IMR-90 (cell line): Measurements from ENCODE around the gene CNKSR3. TPM values are rescaled to one million over a fixed set of nuclear protein-coding genes. Genes with fewer than 3 reads are reported as not detected.

ENCODE experiments used
- ATAC-seq: fragments of 200-7000 bp; cut with Tn5 transposase; 2 replicates; pipeline ENCODE4 v1.9.1; 2020; ENCODE audit warnings: low read depth, mild to moderate bottlenecking, moderate library complexity
- BruUV-seq: library from RNA; stranded (reverse); fragments of 400-500 nt; replicated peaks from 2 replicates; lab custom pipeline; 2021; lab: Mats Ljungman, UMichigan
- CTCF ChIA-PET: fragments of 300-600 bp; formaldehyde crosslinking; extraction: SDS; loops from one replicate; lab custom pipeline; 2021; ENCODE audit warnings: antibody characterized with exemption; lab: Yijun Ruan, JAX
- POLR2A ChIA-PET: fragments of 300-600 bp; sonication (Branson Sonifier 250); formaldehyde crosslinking; loops from one replicate; lab custom pipeline; 2022; ENCODE audit warnings: antibody characterized with exemption; ENCODE audit not compliant: unreplicated experiment; lab: Charles Lee
- DNase-seq: peaks from one replicate; pipeline ENCODE4 v3.0.0; 2013
- H2AFZ ChIP-seq: replicated peaks from 2 replicates; pipeline ENCODE3; 2013; ENCODE audit warnings: low read length, mild to moderate bottlenecking; ENCODE audit not compliant: poor library complexity
- H2AK5ac ChIP-seq: 2 replicates; pipeline ENCODE4 v1.6.1; 2013; ENCODE audit warnings: low read depth, low read length, inconsistent platforms
- H2AK9ac ChIP-seq: replicated peaks from 2 replicates; pipeline ENCODE3; 2013; ENCODE audit warnings: mild to moderate bottlenecking, low read depth, low read length, moderate library complexity; ENCODE audit not compliant: poor library complexity
- H2BK120ac ChIP-seq: 2 replicates; pipeline ENCODE4 v1.6.1; 2013; ENCODE audit warnings: low read depth, low read length, inconsistent platforms
- H2BK15ac ChIP-seq: 3 replicates; pipeline ENCODE4 v1.6.1; 2013; ENCODE audit warnings: low read depth, low read length, inconsistent platforms
- H2BK20ac ChIP-seq: 2 replicates; pipeline ENCODE4 v1.6.1; 2013; ENCODE audit warnings: low read depth, mild to moderate bottlenecking, inconsistent platforms, low read length, moderate library complexity
- H2BK5ac ChIP-seq: 2 replicates; pipeline ENCODE4 v1.6.1; 2013; ENCODE audit warnings: mild to moderate bottlenecking, low read depth, low read length, inconsistent platforms; ENCODE audit not compliant: poor library complexity, severe bottlenecking
- H3K14ac ChIP-seq: replicated peaks from 2 replicates; pipeline ENCODE4 v1.6.1; 2013; ENCODE audit warnings: low read depth, low read length, inconsistent platforms
- H3K18ac ChIP-seq: 2 replicates; pipeline ENCODE4 v1.6.1; 2013; ENCODE audit warnings: low read depth, low read length, control low read depth
- H3K23ac ChIP-seq: 2 replicates; pipeline ENCODE4 v1.6.1; 2013; ENCODE audit warnings: low read depth, low read length, inconsistent platforms
- H3K27ac ChIP-seq: 2 replicates; pipeline ENCODE4 v1.5.1; 2013; ENCODE audit warnings: mild to moderate bottlenecking, control low read depth, low read length; ENCODE audit not compliant: insufficient read depth
- H3K27me3 ChIP-seq: 2 replicates; pipeline ENCODE4 v1.6.1; 2013; ENCODE audit warnings: low read length; ENCODE audit not compliant: control insufficient read depth, insufficient read depth
- H3K36me3 ChIP-seq: 2 replicates; pipeline ENCODE4 v1.6.1; 2013; ENCODE audit warnings: low read length, mixed read lengths; ENCODE audit not compliant: control insufficient read depth, insufficient read depth
- H3K4ac ChIP-seq: 2 replicates; pipeline ENCODE4 v1.6.1; 2013; ENCODE audit warnings: low read depth, low read length, inconsistent platforms
- H3K4me1 ChIP-seq: 2 replicates; pipeline ENCODE4 v1.6.1; 2013; ENCODE audit warnings: low read length, mixed read lengths; ENCODE audit not compliant: control insufficient read depth, insufficient read depth
- H3K4me2 ChIP-seq: 2 replicates; pipeline ENCODE4 v1.6.1; 2013; ENCODE audit warnings: low read depth, mild to moderate bottlenecking, control low read depth, low read length, moderate library complexity
- H3K4me3 ChIP-seq: 2 replicates; pipeline ENCODE4 v1.5.1; 2013; ENCODE audit warnings: low read depth, mild to moderate bottlenecking, control low read depth, low read length, moderate library complexity; ENCODE audit not compliant: insufficient read depth
- H3K56ac ChIP-seq: 2 replicates; pipeline ENCODE4 v1.6.1; 2013; ENCODE audit warnings: low read length, inconsistent platforms; ENCODE audit not compliant: insufficient read depth; ENCODE audit errors: extremely low read depth
- H3K79me1 ChIP-seq, 2 experiments: 2 replicates each; pipeline ENCODE4 v1.6.1; 2013; ENCODE audit warnings: low read length in 2 of 2, inconsistent platforms in 1 of 2, low read depth in 1 of 2
- H3K9ac ChIP-seq: 2 replicates; pipeline ENCODE4 v1.6.1; 2013; ENCODE audit warnings: low read depth, low read length, control low read depth
- H3K9me1 ChIP-seq: 2 replicates; pipeline ENCODE4 v1.6.1; 2013; ENCODE audit warnings: low read length, inconsistent platforms; ENCODE audit not compliant: insufficient read depth
- H3K9me3 ChIP-seq: 2 replicates; pipeline ENCODE4 v1.6.1; 2013; ENCODE audit warnings: low read length; ENCODE audit not compliant: control insufficient read depth, insufficient read depth
- H4K20me1 ChIP-seq: 2 replicates; pipeline ENCODE4 v1.6.1; 2013; ENCODE audit warnings: low read length, inconsistent platforms; ENCODE audit not compliant: insufficient read depth
- H4K5ac ChIP-seq: 2 replicates; pipeline ENCODE4 v1.6.1; 2013; ENCODE audit warnings: mild to moderate bottlenecking, low read depth, low read length, control low read depth
- H4K8ac ChIP-seq, 2 experiments: 2 replicates each; pipeline ENCODE4 v1.6.1; 2013; ENCODE audit warnings: low read depth in 2 of 2, low read length in 2 of 2, control low read depth in 1 of 2, inconsistent platforms in 1 of 2
- H4K91ac ChIP-seq: 2 replicates; pipeline ENCODE4 v1.6.1; 2013; ENCODE audit warnings: low read depth, low read length, inconsistent platforms; ENCODE audit not compliant: insufficient read depth
- BHLHE40 ChIP-seq: fragments of 150-350 bp; IDR thresholded peaks from 2 replicates; pipeline ENCODE4 v1.6.1; 2016; ENCODE audit warnings: mild to moderate bottlenecking, low read depth, low read length
- CEBPB ChIP-seq: IDR thresholded peaks from 2 replicates; pipeline ENCODE4 v1.6.1; 2012; ENCODE audit warnings: low read depth, low read length, improper control_type of control experiment
- CTCF ChIP-seq: conservative IDR thresholded peaks from 2 replicates; pipeline ENCODE4 v1.5.1; 2012; ENCODE audit warnings: mild to moderate bottlenecking, low read depth, low read length, improper control_type of control experiment
- ELK1 ChIP-seq: fragments of 150-350 bp; IDR thresholded peaks from 2 replicates; pipeline ENCODE4 v1.6.1; 2016; ENCODE audit warnings: low read depth, mild to moderate bottlenecking, low read length, moderate library complexity, borderline replicate concordance
- MAFK ChIP-seq: IDR thresholded peaks from 2 replicates; pipeline ENCODE4 v1.6.1; 2012; ENCODE audit warnings: low read depth, low read length, improper control_type of control experiment
- POLR2A ChIP-seq: IDR thresholded peaks from 2 replicates; pipeline ENCODE4 v1.6.1; 2012; ENCODE audit warnings: mild to moderate bottlenecking, low read depth, low read length
- RCOR1 ChIP-seq: IDR thresholded peaks from 2 replicates; pipeline ENCODE4 v1.6.1; 2012; ENCODE audit warnings: mild to moderate bottlenecking, low read length, improper control_type of control experiment; ENCODE audit not compliant: insufficient replicate concordance
- WGBS, 2 experiments: methylation state at CpG; one replicate each; pipeline versions ENCODE4 v1.1.5 to v1.1.7; 2013; ENCODE audit warnings: missing lambda C conversion rate in 2 of 2; ENCODE audit not compliant: insufficient read length in 1 of 2; ENCODE audit errors: extremely low coverage in 2 of 2; 5-methylcytosine and 5-hydroxymethylcytosine counted together
- dilution Hi-C: fragments of 300-500 bp; cut with HindIII; formaldehyde crosslinking; loops from one replicate; pipeline ENCODE4 v1.14.3; 2018; ENCODE audit warnings: low sequenced_read_pairs; ENCODE audit not compliant: unreplicated experiment
- in situ Hi-C: fragments of 300-500 bp; cut with MboI; formaldehyde crosslinking; loops from 3 replicates; pipeline ENCODE4 v1.14.3; 2019; ENCODE audit warnings: low sequenced_read_pairs, inconsistent platforms, mixed read lengths
- intact Hi-C: fragments of 100-400 bp; cut with micrococcal nuclease; formaldehyde crosslinking; loops from 2 replicates; pipeline ENCODE4 v1.10.0; 2022
- polyA plus RNA-seq, 3 experiments: library from polyadenylated mRNA; depleted of rRNA; stranded (reverse); fragments of >200 nt; gene quantifications; 2 replicates each; pipeline ENCODE4 v1.2.3, GENCODE V29; 2012; ENCODE audit warnings: low replicate concordance in 1 of 3
- total RNA-seq: library from RNA; depleted of rRNA; stranded (reverse); fragments of >200 nt; gene quantifications from 2 replicates; pipeline ENCODE4 v1.2.3, GENCODE V29; 2012

CNKSR3 gene
- total and polyA plus RNA-seq, 2 of the 4 experiments (the other 2 are of a cell fraction) = 6.7 to 15.8 TPM

- Histone ChIP-seq H2BK15ac (no peak overlapping the region), H3K18ac (no peak overlapping the region), H3K27ac (no peak overlapping the region), H3K27me3 (no peaks in the 10 kb centered on the region; the same call in 1 of the 2 replicates), H3K9me3 (no peaks in the 10 kb centered on the region), H3K79me1 (no peaks in the 10 kb centered on the region), H2BK20ac (no peak overlapping the region), H2BK120ac (no peak overlapping the region), H3K14ac (no peak overlapping the region), H2AK5ac (no peak overlapping the region), H3K4ac (no peak overlapping the region), H4K8ac (no peak overlapping the region), H3K9me1 (no peaks in the 10 kb centered on the region), H3K56ac (no peak overlapping the region), H2BK5ac (no peak overlapping the region), H3K9ac (no peak overlapping the region), H4K20me1 (no peaks in the 10 kb centered on the region), H4K5ac (no peak overlapping the region), H3K23ac (no peak overlapping the region), H3K36me3 (no peaks in the 10 kb centered on the region), H3K4me1 (no peaks in the 10 kb centered on the region; the same call in 1 of the 2 replicates), H3K4me2 (no peak overlapping the region), H2AFZ (no peak overlapping the region), H3K4me3 (no peak overlapping the region), H4K91ac (no peak overlapping the region), H2AK9ac (no peak overlapping the region)
- WGBS, 2 experiments = no CpG with 5 or more reads among the region's 3 CpGs
- intact Hi-C loops = no loop called here
- no peak for ATAC-seq
- ChIA-PET POLR2A (interaction anchor here (1.0 kb wide), 1 partner anchor 27 kb away, joined by 8 read pairs; the partner anchor contains the start of gene CNKSR3), CTCF (interaction anchor here (0.8 kb wide), 1 partner anchor 76 kb away, joined by 3 read pairs; no protein-coding TSS in a partner anchor)
- in situ Hi-C loops = no loop called here
- no TSS peak for BruUV-seq
- no peak for TF ChIP-seq ELK1
- TF ChIP-seq RCOR1 = no peak
- no peak for TF ChIP-seq CEBPB
- no peak for TF ChIP-seq CTCF
- TF ChIP-seq BHLHE40 = no peak
- TF ChIP-seq POLR2A = no peak
- no peak for TF ChIP-seq MAFK
- no peak for DNase-seq
- dilution Hi-C loops = no loop called here
Measured at GRCh38 chr6:154536999-154537398, 26.5 kb upstream of the CNKSR3 start.
